Hematopoietic multipotent progenitor cell (in vitro differentiated cells): ENCODE data around the gene AP4M1. TPM values are rescaled to one million over a fixed set of nuclear protein-coding genes. Genes with fewer than 3 reads are reported as not detected.

Experiments used
- DNase-seq, 3 donors: peaks; one replicate each; pipeline ENCODE4 v3.0.0-alpha.2; 2011 to 2015; ENCODE audit warnings: low read depth in 2 of 3, low spot score in 2 of 3
- total RNA-seq: library from RNA; depleted of rRNA; stranded (reverse); fragments of >200 nt; gene quantifications from one replicate; pipeline ENCODE4 v1.2.3, GENCODE V29; 2012

AP4M1 gene
- 24.8 TPM for total RNA-seq

DNA sequence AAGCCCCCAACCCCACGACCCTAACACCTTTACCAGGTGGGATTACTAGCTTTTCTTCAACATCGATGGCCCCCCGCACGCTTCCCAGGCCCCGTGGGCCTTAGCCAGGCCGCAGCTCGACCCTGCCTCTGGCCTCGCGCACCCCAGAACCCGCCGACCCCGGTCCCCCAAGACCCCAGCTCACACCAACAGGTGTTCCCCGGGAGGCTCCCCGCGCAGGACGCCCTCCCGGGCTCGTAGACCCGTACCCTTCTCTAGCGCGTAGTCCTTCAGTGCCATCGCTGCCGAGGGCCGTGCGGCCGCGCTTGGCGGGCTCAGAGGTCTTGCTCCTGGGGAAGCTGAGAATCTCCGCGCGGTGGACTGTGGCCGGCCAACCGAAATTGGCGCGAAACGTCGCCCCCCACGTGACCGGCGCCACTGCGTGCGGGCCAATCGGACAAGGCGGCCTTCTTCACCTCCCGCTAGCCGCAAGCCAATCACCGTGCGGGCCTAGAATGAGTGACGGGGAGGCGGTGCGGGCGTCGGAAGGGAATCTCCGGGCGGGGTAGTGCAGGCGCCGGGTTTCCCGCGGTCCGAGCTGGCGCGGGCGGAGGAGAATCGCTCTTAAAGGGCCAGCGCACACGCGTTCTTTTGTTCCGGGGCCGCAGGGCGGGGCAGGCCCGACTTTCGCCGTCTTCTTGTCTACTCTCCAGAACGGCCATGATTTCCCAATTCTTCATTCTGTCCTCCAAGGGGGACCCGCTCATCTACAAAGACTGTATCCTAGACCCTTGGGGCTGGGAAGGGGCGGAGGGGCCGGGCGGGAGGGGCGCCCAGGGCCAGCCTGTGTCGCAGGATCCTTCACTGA, at the start of gene AP4M1, which contains the start of gene MCM7:
AP4M1 (plus strand) TSS at position 628 of the 847 bp plus-strand sequence; CDS start at position 700, 72 bp downstream.
MCM7 (minus strand) TSS at position 382 of the 847 bp plus-strand sequence; CDS start at position 279, 103 bp downstream.
- peak; percentile 84 to 98 (median 97) for DNase-seq

GRCh38 chr7:100053215-100053614, 48.2 kb upstream of the AP4M1 start:
- DNase-seq: peak in 2 of 3 donors; percentile 80 to 91

DNA sequence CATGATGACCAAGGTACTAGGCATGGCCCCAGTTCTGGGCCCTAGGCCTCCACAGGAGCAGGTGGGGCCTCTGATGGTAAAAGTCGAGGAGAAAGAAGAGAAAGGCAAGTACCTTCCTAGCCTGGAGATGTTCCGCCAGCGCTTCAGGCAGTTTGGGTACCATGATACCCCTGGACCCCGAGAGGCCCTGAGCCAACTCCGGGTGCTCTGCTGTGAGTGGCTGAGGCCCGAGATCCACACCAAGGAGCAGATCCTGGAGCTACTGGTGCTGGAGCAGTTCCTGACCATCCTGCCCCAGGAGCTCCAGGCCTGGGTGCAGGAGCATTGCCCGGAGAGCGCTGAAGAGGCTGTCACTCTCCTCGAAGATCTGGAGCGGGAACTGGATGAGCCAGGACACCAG, 44.4 kb upstream of the AP4M1 start:
- no peak for DNase-seq

DNA sequence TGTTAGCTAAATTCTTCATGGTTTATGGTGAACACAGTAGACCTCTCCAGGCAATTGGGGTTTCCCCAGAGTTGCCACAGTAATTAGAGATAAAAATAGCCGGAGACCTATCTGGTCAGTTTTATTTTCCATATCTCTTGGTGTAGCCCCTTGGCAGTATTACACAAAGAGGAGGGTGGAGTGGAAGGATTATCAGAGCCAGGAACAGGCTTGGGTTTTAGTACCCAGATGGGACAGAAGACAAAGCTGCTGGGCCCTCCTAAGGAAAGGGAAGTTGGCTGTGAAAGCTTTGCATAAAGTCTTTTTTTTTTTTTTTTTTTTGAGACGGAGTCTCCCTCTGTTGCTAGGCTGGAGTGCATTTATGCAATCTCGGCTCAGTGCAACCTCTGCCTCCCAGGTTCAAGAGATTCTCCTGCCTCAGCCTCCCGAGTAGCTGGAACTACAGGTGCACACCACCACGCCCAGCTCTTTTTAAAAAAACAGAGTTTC, 42.1 kb upstream of the AP4M1 start:
- no peak for DNase-seq

DNA sequence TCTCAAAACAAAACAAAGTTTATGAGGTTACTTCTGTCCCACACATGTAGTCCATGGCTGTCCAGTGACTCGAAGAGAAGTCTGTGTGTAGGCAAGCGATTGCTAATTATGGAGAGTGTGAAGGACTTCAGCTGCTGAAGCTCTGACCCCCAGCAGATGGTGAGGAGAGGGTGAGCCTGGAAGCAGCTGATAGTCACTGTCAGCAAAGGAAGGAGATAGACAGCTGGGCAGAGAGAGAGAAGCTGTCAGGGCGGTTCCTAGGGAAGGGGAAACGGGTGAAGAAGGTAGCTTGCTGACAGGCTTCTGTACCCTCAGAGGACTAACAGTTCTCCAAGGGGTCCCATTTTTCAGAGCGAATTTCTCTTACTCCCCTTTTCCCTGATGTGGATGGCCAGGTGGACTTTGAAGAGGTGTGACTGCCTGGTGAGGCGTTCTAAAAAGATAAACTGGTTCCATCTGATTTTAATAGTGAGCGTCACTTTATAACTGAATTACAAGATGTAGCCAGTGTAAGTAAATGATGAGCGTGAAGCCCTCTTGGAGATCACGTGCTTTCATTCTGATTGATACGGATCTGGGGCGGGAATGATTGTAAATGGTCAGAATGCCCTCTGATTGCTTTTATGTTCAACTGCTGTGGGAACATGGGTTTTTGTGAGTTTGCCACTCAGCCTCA, 39.8 kb upstream of the AP4M1 start:
- DNase-seq: no peak

- no peak for DNase-seq
Measured at GRCh38 chr7:100063376-100063775, 38.1 kb upstream of the AP4M1 start.

DNA sequence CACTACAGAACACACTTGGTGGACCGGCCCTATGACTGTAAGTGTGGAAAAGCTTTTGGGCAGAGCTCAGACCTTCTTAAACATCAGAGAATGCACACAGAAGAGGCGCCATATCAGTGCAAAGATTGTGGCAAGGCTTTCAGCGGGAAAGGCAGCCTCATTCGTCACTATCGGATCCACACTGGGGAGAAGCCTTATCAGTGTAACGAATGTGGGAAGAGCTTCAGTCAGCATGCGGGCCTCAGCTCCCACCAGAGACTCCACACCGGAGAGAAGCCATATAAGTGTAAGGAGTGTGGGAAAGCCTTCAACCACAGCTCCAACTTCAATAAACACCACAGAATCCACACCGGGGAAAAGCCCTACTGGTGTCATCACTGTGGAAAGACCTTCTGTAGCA, 37.3 kb upstream of the AP4M1 start:
- no peak for DNase-seq

DNA sequence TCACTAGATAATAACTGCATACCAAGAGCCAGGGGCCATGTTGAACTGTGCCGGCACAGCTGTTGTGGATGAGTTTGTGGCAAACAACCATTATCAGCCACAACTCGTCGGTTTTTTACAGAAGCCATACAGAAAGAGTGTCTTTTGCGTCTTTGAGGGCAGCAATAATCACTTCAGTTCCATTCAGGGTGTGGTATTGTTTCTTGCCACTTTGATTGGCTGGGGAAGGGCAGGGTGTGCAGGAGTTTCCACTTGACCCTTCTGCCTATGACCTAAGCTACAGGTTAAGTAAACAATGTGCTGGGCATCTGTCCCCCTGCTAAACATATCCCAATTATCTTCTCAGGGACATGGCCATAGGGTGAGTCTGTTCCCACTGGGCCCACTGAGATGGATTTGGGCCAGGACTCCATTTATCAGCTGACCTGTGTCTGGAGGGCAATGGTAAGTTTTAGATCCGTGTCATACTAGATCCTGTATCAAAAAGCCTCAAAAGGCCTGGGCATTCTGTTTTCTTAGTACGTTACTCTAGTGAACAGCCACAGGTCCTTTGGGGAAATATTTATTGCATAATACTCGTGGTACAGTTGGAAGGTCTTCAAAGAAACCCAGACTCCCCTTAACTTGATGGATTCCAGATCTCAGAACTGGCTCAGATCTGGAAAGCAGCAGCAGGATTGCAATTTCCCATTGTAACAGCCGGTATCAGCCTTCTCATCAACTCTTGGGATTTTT, 35.8 kb upstream of the AP4M1 start:
- no peak for DNase-seq

DNA sequence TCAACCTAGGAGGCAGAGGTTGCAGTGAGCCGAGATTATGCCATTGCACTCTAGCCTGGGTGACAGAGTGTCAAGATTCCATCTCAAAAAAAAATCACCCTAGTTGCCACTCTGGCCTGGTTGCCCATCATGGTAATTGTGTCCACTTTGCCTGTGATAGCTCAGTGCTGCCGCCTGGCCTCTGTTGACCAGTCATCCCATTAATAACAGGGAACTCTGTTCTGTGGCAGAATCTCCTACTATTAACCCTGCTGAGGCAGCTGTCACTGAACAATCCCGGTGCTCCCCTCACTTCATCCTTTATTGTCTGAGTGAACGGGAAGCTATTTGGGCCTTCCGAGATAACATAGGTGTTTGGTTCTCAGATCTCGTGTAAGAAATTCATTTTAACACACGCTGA, 34.5 kb upstream of the AP4M1 start:
- no peak for DNase-seq

GRCh38 chr7:100069991-100070390, 31.5 kb upstream of the AP4M1 start:
- no peak for DNase-seq

DNA sequence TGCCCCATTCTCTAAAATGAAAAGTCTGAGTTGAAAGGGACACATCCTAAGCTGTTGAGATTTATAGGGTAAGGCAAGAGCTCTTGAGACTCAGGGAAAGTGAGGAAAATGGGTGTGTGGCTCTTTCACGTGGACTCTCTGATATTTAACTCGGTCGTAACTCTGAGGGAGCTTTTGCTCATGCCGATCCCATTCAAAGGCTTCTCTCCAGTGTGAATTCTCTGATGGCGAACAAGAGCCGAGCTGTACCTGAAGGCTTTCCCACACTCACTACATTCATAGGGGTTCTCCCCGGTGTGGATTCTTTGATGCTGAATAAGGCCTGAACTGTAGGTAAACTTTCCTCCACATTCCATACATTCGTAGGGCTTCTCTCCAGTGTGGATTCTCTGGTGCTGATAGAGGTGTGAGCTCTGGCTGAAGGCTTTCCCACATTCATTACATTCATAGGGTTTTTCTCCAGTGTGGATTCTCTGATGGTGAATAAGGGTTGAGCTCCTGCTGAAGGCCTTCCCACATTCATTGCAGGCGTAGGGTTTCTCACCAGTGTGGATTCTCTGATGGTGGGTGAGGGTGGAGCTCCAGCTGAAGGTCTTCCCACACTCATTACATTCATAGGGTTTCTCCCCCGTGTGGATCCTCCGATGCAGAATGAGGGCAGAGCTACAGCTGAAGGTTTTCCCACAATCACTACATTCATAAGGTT, 30.3 kb upstream of the AP4M1 start:
- no peak for DNase-seq

DNA sequence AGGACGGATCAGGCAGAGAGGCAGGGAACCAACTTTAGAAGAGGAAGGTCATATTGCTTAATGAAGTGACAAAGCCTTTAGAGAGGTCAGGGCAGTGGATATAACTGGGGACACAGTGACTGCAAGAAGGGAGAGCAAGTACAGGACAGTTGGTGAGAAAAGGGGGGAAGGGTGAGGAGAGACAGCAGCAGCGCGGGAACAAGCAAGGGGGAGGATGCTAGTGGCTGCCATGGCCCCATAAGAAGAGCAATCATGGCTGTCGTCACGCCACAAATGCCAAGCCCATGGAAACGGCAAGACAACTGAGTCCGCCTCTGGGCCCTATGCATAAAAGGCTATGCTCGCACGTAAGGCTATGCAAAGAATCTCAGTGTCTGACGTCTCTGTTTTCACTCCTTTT, 29.0 kb upstream of the AP4M1 start:
- DNase-seq: no peak

GRCh38 chr7:100074841-100075240, 26.6 kb upstream of the AP4M1 start:
- no peak for DNase-seq

DNA sequence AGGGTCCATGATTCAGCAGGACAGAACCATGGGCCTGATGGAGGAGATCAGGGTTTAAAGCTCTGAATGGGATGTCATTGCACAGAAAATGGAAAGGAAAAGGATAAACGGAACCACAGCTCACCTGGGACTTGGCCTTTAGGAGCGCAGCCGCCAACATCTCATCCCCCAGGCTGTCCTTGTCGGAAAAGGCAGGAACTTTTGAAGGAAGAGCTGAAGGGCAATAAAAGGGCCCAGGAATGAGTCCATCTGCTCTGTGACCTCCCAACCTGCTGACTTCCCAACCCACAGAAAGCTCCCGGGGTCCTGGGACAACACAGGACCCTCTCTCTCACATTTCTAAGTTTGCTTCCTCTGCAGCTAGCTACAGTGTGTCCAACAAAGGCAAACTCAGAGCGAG, 26.0 kb upstream of the AP4M1 start:
- no peak for DNase-seq

DNA sequence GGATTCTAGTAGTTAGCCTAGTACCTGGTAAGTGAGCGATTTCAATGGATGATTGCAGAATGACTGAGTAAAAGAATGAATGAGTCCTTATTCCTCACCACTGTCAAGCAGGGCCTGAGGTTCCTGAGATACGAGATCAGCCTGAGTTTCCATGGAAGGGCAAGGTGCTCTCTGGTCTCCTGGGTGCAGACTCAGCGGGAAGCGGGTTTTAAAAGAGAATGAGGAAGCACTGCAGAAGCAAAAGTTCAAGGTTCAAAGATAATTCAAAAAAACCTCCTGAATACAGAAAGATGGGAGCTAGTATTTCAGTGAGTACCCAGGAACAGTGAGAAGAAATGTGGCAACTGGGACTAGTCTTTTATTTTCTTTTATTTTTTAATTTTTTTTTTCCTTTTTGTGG, 24.2 kb upstream of the AP4M1 start:
- DNase-seq: no peak

DNA sequence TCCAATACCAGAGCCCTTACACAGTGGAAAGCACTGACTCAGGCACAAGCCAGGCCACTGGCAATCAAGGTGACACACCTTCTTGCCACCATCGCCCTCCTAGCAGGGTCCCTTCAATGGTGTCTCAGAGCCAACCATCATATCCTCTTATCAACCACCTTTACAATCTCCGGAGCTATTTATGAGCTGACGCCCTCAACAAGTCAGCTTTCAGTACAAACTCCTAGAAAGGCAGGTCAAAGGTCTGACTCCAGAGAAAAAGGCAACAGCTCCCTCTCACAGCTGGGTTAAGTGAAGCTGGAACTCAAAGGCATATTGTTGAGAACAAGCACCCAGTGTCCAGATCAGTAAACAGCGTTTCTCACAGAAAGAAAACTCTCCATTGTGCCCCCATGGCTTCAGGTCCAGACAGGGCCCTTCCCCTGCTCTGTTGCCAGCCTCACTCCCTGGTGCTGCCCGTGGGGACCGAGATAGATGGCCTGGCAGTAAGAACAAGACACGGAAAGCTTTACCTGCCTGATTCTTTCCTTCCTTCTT, 22.4 kb upstream of the AP4M1 start:
- DNase-seq: no peak

GRCh38 chr7:100080907-100081534, 20.4 kb upstream of the AP4M1 start:
- peak in 2 of 3 donors; percentile 16 to 41 for DNase-seq

DNA sequence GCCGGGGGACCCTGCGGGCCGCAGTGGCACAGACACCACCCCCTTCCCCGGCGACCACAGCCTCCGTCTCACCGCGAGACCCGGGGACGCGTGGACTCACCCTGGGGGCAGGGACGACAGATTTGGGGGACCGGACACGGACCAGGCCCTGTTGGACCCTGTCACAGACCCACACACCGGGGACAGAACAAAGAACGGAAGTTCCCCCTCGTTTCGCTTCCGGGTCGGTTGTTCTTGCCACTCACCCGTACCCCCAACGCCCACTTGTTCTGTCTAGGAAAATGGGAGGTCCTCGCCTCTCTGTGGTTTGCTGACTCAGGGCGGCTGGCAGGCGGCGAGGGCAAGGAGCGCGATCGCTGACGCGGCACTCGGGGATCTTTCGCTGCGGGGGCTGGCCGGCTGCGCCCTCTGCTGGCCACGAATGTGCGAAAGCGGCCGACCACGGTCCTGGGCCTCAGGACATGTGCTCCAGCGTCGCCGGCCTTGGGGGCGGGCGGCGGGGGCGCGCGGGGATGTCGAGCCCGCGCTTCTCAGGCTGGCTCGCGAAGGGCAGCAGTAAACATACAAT, 19.8 kb upstream of the AP4M1 start, which contains the start of gene ZNF3:
ZNF3 (minus strand) TSS at position 189 of the 568 bp plus-strand sequence. CDS start 4,366 bp downstream, outside the sequence.
- DNase-seq: peak; percentile 92 to 100 (median 99)

DNA sequence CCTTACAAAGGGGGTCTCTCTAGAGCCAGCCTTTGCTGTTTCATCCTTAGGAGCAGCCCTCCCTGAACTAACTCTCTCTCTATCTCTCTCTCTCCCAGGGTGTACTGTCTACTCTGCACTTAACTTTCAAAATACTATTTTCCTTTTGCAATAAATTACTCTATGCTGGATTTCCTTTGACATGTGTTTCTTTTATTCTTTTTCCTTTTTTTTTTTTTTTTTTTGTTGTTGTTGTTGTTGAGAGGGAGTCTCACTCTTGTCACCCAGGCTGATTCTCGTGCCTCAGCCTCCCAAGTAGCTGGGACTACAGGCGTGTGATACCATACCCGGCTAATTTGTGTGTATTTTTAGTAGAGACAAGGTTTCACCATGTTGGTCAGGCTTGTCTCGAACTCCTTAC, 18.5 kb upstream of the AP4M1 start:
- no peak for DNase-seq
